NOMO-1 (cell line): ENCODE data around the gene LSAMP.

Experiments
- DNase-seq, 2 experiments: peaks; one replicate each; lab custom pipeline; 2025; ENCODE audit not compliant: unreplicated experiment in 2 of 2; lab: John Stamatoyannopoulos, UW

Gene LSAMP

GRCh38 chr3:116445311-116445841 is at the start of gene LSAMP:
Gene LSAMP (minus strand): TSS chr3:116445487.
- no peak for DNase-seq

DNA sequence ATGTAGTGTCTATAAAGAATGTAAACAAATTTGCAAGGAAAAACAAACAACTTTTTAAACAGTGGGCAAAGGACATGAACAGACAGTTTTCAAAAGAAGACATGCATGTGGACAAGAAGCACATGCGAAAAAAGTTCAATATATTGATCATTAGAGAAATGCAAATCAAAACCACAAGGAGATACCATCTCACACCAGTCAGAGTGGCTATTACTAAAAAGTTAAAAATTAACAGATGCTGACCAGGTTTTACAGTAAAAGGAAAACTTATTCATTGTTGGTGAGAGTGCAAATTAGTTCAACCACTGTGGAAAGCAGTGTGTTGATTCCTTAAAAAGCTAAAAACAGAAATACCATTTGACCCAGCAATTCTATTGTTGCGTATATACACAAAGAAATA is 47.1 kb upstream of the LSAMP start:
- DNase-seq = no peak

GRCh38 chr3:116483135-116483534 is 37.8 kb upstream of the LSAMP start:
- DNase-seq = no peak

DNA sequence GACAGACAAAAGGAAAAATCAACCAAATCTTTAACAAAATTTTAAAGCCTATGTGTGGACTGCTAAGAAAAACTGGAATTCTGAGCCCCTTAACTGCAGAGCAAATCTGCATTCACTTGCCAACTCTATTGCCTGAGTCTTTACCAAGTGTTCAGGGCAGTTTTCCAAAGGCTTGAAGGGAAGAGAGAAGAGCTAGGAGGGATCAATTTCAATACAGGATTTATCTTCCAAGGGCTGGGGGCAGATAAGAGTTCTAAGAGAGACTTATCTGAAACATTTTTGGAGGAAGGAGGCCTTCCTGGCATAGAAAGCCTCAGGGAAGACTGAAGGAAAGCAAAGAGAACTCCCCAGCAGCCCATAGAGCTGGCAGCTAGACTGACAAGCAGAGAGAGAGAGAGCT is 31.4 kb upstream of the LSAMP start:
- DNase-seq = no peak

DNA sequence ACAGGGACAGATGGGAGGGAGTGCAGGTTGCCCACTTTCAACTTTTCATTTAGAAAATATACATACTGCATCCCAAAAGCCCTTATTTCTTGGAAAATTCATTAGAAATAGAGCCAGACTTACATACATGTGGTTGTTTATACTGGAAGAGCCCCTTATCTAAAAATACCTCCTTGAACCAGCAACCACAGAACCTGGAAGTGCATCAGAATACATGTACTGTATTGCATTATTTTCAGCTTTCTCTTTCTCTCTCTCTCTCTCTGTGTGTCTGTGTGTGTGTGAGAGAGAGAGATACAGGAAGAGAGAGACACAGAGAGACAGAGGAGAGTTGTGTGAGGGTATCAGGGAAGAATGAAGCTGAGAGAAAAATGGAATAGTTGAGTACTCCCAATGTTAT is 29.5 kb upstream of the LSAMP start:
- DNase-seq = no peak

- DNase-seq = no peak
Observed at GRCh38 chr3:116474032-116474780, 28.9 kb upstream of the LSAMP start.

DNA sequence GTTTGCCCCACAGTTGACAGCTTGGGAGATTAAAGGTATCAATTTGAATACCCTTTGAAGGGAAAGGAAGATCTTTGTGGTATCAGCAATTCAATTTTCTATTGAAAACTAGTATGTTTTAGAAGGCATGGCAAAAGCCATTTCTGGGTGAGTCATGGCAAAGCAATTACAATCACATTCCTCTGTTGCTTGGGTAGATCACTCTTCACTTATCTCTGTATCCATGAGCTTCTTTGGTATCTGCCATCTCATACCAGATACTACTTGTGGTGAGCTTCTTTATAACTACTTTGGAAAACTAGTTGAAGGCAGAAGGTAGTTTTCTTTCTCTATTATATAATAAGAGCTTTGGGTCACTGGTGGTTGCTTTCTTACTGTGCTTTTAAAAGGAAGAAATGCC is 28.3 kb upstream of the LSAMP start:
- no peak for DNase-seq

- DNase-seq = no peak
Observed at GRCh38 chr3:116470605-116471197, 25.4 kb upstream of the LSAMP start.

GRCh38 chr3:116469546-116469945 is 24.3 kb upstream of the LSAMP start:
- no peak for DNase-seq

- DNase-seq = no peak
Observed at GRCh38 chr3:116464276-116464798, 19.1 kb upstream of the LSAMP start.

DNA sequence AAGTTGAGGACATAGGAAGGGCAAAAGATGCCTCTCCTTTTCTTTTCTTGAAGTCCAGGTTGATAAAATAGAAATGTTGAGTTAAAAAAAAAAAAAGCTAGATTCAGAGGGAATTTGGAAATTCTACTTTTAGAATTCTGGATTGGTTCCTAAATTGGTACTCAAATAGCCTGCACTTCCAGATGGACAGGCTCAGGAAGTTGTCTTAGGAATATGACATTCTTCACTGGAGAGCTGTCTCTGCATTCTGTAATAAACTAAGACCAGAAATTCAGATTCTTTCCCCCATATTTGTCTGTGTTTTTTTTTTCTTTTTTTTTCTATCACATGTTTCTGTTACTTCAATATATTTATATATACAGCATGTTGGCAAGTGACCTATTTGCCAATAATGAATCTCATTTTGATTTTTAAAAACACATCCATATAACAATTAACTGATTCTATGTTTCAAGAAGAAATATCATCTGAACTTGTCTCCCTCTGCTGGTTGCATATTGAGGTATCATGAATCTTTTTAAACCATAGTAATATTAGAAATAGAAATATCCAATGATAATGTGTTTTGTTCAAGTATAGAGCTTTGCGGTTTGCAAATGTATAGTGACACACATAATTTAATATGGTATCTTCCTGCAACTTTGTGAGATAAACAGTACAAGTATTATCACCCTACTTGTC is 8.5 kb upstream of the LSAMP start:
- DNase-seq = no peak

DNA sequence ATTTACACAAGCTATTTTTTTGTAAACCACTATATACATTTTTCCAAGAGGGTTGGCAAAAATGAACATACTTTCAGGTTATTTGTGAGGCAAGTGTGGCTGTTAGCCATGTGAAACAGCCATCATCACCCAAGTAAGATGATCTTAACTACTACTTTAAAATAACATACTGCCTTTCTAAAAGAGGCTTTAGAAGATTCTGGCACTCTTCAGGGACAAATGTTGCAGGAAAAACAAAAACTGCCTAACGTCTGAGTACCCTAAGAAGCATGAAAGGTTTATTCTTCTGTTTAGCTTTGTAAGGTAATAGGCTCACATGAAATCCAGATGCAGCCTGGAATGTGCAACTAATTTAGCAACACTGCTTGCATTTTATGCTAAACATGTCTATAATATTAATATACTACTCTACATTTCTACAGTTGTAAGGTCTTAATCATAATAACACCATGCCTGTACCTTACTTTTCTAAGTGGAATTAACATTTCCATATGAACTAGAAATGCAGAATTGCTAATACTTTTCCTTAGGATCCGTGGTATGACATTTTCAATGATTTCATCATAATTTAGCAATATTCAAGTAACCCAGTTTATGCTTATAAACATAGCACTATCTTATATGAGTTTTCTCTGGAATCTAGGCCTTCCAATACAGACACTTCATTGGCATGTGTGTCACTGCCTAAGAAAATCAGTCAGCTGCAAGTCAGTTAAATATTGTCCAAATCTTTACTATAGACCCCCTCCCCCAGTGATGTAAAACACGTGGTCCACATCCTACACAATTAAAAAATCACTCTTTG is 4.5 kb upstream of the LSAMP start:
- DNase-seq = no peak

GRCh38 chr3:116445990-116446389 is 703 bp upstream of the LSAMP start:
- DNase-seq = no peak

DNA sequence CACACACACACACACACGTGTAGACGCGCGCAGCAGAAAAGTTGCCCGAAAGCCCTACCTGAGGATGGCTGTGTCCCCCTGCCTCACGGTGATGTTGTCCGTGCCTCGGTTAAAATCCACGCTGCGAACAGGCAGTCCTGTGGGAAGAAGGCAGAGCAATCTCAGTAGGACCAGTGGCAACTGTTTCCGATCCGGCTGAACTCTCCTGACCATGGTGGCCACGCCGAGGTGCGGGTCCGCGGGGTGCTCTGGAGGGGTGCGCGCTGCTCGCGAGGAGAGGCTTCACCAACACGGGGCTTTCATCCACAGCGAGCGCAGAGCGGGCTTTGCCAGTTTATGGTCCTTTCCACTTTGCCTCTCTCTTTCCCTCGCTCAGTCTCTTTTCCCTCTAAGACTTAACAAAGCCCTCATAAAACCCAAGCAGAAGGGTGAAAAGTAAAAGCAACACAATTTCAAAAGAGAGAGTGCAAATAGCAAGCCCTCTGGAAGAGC is 422 bp downstream of the LSAMP start:
- DNase-seq = no peak

DNA sequence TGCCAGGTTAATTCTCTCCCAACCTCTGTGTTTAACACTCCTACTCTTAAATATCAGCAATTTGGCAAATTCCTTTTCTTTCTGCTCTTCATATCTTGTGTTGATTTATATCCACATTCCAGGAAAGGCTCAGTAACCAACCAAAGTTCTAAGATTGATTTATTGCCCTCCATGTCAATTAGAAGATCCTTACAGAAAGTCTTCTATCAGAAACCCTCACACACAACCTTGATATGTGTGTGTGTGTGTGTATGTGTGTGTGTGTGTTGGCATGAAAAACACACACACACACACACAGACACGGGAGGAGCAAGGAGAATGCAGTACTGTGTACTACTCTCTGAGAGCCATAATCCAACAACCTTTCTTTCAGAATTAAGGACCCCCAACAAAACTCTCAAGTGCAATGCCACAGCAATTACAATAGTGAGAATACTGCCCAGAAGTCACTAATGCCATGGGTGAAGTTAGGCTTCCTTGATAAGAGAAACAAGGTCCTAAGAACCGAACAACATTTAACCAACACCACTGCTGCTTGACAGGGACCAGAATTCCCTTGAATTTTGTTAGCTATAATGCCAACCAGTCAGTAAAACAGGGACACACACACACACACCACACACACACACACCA is 1.1 kb downstream of the LSAMP start:
- no peak for DNase-seq

- DNase-seq = no peak
Observed at GRCh38 chr3:116443191-116443661, 2.1 kb downstream of the LSAMP start.

- DNase-seq = no peak
Observed at GRCh38 chr3:116442331-116443021, 2.8 kb downstream of the LSAMP start.

DNA sequence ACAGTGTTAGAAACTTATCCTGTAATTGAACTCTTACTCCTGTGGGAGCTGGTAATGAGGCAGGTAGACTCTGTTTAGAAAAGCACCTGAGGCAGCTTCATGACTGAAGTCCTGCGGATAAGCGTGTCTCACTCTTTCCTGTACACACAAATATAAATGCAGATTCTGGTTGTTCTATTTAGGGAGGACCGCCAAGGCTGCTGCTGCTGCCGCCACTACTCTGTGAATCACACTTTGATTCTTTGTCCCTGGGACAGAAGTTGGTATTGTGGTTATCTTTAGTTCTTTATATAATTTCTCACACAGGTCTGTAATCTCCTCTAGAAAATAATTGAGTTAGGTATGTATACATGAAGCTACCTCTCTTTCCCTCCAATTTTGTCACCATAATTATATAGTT is 3.6 kb downstream of the LSAMP start:
- no peak for DNase-seq

- DNase-seq = no peak
Observed at GRCh38 chr3:116440196-116440595, 5.1 kb downstream of the LSAMP start.
